ENCODE data around the gene CHCT1.
A peak's percentile ranks its signal among the peaks of the same experiment; 100 is the strongest.

The CHCT1 gene

DNA sequence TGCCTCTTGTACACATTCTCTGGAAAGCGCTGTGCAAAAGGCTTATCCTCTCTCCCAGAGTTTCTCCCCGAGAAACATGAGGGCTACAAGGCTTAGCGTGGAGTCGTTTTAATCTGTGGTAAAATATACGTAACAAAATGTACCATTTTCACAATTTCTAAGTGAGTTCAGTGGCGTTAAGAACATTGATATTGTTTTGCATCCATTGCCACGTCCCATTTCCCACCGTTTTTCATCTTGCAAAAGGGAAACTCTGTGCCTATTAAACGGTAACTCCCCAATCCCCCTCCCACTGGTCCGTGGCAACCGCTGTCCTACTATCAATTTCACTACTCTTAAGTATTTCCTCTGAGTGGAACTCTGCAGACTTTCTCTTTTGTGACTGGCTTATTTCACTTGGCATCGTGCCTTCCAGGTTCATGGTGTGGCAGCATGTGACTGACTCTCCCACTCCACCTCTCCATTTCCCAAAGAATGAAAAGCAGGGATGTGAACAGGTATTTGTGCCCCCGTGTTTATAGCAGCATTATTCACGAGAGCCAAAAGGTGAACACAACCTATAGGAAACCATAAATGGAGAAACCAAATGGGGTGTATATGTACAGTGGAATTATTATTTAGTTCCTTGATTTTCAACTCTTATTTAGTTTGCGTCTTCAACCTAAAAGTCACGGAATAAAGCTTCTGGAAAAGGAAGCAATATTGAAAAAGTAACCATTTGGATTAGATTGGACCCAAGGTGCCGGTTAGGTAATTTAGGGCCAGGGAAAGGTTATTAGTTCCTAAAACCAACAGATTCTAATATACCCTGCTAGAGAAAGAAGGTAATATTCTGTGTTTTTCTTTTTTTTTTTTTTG lies 29.2 kb upstream of the CHCT1 start:
- TF ChIP-seq, protein P1, sequence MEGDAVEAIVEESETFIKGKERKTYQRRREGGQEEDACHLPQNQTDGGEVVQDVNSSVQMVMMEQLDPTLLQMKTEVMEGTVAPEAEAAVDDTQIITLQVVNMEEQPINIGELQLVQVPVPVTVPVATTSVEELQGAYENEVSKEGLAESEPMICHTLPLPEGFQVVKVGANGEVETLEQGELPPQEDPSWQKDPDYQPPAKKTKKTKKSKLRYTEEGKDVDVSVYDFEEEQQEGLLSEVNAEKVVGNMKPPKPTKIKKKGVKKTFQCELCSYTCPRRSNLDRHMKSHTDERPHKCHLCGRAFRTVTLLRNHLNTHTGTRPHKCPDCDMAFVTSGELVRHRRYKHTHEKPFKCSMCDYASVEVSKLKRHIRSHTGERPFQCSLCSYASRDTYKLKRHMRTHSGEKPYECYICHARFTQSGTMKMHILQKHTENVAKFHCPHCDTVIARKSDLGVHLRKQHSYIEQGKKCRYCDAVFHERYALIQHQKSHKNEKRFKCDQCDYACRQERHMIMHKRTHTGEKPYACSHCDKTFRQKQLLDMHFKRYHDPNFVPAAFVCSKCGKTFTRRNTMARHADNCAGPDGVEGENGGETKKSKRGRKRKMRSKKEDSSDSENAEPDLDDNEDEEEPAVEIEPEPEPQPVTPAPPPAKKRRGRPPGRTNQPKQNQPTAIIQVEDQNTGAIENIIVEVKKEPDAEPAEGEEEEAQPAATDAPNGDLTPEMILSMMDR (IDR thresholded peaks at IDR 0.05; ENCODE audit: low read depth, low read length, missing control alignments), result no peak
- peak overlapping the region; percentile 68 for H3K4me3 ChIP-seq (ENCODE audit: low read depth, low read length)
- DNase-seq (ENCODE audit: low read depth), result no peak

DNA sequence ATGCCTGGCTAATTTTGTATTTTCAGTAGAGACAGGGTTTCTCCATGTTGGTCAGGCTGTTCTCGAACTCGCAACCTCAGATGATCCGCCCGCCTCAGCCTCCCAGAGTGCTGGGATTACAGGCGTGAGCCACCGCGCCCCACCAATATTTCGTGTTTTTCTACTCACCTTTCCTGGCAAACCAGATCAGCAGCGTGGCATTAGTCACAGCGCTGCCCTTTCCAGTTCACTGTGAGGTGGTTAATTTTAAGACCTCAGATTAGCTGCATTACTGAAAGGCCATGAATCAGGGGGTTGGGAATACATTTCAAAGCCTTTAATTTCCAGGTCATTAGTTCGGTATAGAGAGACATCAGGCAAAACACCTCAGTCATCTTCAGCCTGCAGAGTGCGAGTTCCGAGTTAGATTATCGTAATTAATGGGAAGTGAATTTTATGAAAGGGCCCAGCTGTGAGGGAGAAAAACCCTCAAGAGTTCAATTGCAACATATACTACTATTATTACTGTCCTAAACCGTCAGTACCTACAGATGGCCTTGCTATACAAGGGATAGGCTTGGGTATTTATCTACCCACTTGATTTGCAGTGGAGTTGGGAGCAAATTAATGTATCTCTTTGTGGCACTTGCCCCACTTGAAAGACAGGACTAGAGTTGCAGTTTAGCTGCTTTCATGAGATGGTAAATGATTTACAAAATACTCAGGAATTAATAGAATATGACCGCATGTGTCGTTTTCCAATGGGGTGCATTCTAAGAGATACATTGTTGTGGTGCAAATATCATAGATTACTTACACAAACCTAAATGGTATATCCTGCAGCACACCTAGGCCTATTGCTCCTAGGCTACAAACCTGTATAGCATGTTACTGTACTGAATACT lies 28.2 kb upstream of the CHCT1 start:
- DNase-seq (ENCODE audit: low read depth), result no peak
- TF ChIP-seq, protein P1 (IDR thresholded peaks at IDR 0.05; ENCODE audit: low read depth, low read length, missing control alignments), result no peak
- H3K4me3 ChIP-seq (ENCODE audit: low read depth, low read length), result no peak overlapping the region

DNA sequence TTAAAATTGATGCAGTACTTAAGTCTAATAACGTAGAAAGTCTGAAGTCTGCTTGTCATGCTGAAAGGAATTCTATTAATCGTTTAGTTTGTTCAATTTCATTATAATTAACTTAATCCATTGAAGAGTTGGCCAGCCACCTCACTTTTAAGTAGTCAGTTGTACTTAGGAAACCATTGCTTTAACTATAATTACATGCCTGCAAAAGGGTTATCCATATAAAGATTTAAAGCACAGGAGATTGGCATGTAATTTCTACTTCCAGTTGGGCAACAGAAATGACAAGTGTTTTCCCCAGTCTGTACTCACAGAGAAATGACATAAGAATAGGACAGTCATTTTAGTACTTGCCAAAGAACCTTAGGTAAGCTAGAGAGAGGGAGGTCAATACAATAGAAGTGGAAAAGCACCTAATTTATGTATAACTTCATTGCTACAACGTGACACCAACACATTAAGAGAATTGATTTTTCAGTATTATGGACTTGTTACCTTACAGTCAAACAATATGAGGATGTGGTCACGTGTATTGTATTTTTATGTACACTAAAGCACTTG lies 26.7 kb upstream of the CHCT1 start:
- TF ChIP-seq, protein P1 (IDR thresholded peaks at IDR 0.05; ENCODE audit: low read depth, low read length, missing control alignments), result no peak
- no peak for DNase-seq (ENCODE audit: low read depth)
- no peak overlapping the region for H3K4me3 ChIP-seq (ENCODE audit: low read depth, low read length)

GRCh38 chr17:60396412-60396811 lies 25.9 kb upstream of the CHCT1 start:
- no peak overlapping the region for H3K4me3 ChIP-seq (ENCODE audit: low read depth, low read length)
- no peak for DNase-seq (ENCODE audit: low read depth)
- TF ChIP-seq, protein P1 (IDR thresholded peaks at IDR 0.05; ENCODE audit: low read depth, low read length, missing control alignments), result no peak

- H3K4me3 ChIP-seq (ENCODE audit: low read depth, low read length), result no peak overlapping the region
- TF ChIP-seq, protein P1 (IDR thresholded peaks at IDR 0.05; ENCODE audit: low read depth, low read length, missing control alignments), result no peak
- peak; percentile 65 for DNase-seq (ENCODE audit: low read depth)
Observed at GRCh38 chr17:60398227-60398959, 23.9 kb upstream of the CHCT1 start.

DNA sequence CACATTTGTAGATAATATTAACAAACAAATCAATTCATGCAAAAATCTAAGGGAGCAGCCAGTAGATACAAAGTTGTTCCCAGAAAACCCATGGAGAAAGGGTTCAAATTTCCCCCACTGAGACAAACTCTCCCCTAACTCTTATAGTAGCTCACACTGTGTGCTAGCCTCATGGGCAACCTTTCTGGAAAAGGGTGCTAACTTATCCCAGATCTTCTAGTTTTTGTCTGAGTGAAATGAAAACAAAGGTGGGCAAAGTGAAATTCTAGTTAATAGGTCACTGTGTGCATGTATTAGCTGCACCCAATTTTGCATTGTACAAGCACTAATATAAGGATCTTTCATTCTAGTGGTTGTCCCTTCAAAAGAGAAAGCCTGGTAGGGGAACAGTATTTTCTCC lies 20.5 kb upstream of the CHCT1 start:
- no peak for DNase-seq (ENCODE audit: low read depth)
- H3K4me3 ChIP-seq (ENCODE audit: low read depth, low read length), result no peak overlapping the region
- TF ChIP-seq, protein P1 (IDR thresholded peaks at IDR 0.05; ENCODE audit: low read depth, low read length, missing control alignments), result no peak
